Astrocyte (in vitro differentiated cells and primary cell): Measurements from ENCODE around the gene ACTG2. TPM values are rescaled to one million over a fixed set of nuclear protein-coding genes. Genes with fewer than 3 reads are reported as not detected.

ENCODE experiments used
- DNase-seq: peaks from one replicate; pipeline ENCODE4 v3.0.0-alpha.2; 2010; ENCODE audit warnings: low read depth
- FAIRE-seq: peaks from 2 replicates; lab custom pipeline; 2011; peaks lifted over from hg19 to GRCh38; lab: Jason Lieb, UNC
- H2AFZ ChIP-seq: 2 replicates; pipeline ENCODE4 v1.6.0; 2012; ENCODE audit warnings: low read depth, low read length, inconsistent platforms
- H3K27ac ChIP-seq: 2 replicates; pipeline ENCODE4 v1.5.1; 2011; ENCODE audit warnings: low read depth, low read length, inconsistent platforms
- H3K27me3 ChIP-seq: 2 replicates; pipeline ENCODE4 v1.6.0; 2011; ENCODE audit warnings: low read length, inconsistent platforms; ENCODE audit not compliant: insufficient read depth
- H3K36me3 ChIP-seq: 2 replicates; pipeline ENCODE4 v1.5.1; 2011; ENCODE audit warnings: low read length, inconsistent platforms; ENCODE audit not compliant: insufficient read depth
- H3K4me1 ChIP-seq: 2 replicates; pipeline ENCODE4 v1.5.1; 2011; ENCODE audit warnings: low read length, inconsistent platforms; ENCODE audit not compliant: insufficient read depth
- H3K4me2 ChIP-seq: 2 replicates; pipeline ENCODE4 v1.6.0; 2012; ENCODE audit warnings: low read length, inconsistent platforms
- H3K4me3 ChIP-seq: 2 replicates; pipeline ENCODE4 v1.5.1; 2011; ENCODE audit warnings: low read depth, mild to moderate bottlenecking, low read length, inconsistent platforms; ENCODE audit not compliant: insufficient read depth
- H3K79me2 ChIP-seq: 2 replicates; pipeline ENCODE4 v1.6.0; 2012; ENCODE audit warnings: mild to moderate bottlenecking, low read length, inconsistent platforms; ENCODE audit not compliant: insufficient read depth
- H3K9ac ChIP-seq: 2 replicates; pipeline ENCODE4 v1.6.0; 2012; ENCODE audit warnings: mild to moderate bottlenecking, low read length, inconsistent platforms
- H3K9me3 ChIP-seq: 2 replicates; pipeline ENCODE4 v1.5.1; 2012; ENCODE audit warnings: low read depth, mild to moderate bottlenecking, low read length, inconsistent platforms; ENCODE audit not compliant: insufficient read depth
- H4K20me1 ChIP-seq: 2 replicates; pipeline ENCODE4 v1.6.0; 2012; ENCODE audit warnings: low read length, inconsistent platforms; ENCODE audit not compliant: insufficient read depth
- H3K27ac Mint-ChIP-seq: one replicate; pipeline ENCODE4 v1.8.0; 2021; ENCODE audit warnings: mild to moderate bottlenecking, mixed read lengths; ENCODE audit not compliant: unreplicated experiment
- H3K27me3 Mint-ChIP-seq: one replicate; pipeline ENCODE4 v1.8.0; 2021; ENCODE audit warnings: low read depth, mixed read lengths; ENCODE audit not compliant: unreplicated experiment
- H3K36me3 Mint-ChIP-seq: one replicate; pipeline ENCODE4 v1.8.0; 2021; ENCODE audit warnings: low read depth, mixed read lengths; ENCODE audit not compliant: unreplicated experiment
- H3K4me1 Mint-ChIP-seq: one replicate; pipeline ENCODE4 v1.8.0; 2021; ENCODE audit warnings: low read depth, mixed read lengths; ENCODE audit not compliant: unreplicated experiment
- H3K4me3 Mint-ChIP-seq: one replicate; pipeline ENCODE4 v1.8.0; 2021; ENCODE audit warnings: mild to moderate bottlenecking, moderate library complexity, mixed read lengths; ENCODE audit not compliant: unreplicated experiment
- H3K9me3 Mint-ChIP-seq: one replicate; pipeline ENCODE4 v1.8.0; 2021; ENCODE audit warnings: mild to moderate bottlenecking, mixed read lengths; ENCODE audit not compliant: unreplicated experiment
- CTCF ChIP-seq: IDR thresholded peaks from 2 replicates; pipeline ENCODE4 v1.5.1; 2011; ENCODE audit warnings: low read depth, mild to moderate bottlenecking, inconsistent platforms, low read length, moderate library complexity; ENCODE audit not compliant: insufficient read depth
- EZH2 ChIP-seq: IDR thresholded peaks from 2 replicates; pipeline ENCODE4 v1.6.1; 2012; ENCODE audit warnings: mild to moderate bottlenecking, low read length, inconsistent platforms; ENCODE audit not compliant: insufficient read depth
- total RNA-seq: library from RNA; stranded (reverse); gene quantifications from 2 replicates; pipeline ENCODE4 v1.2.1, GENCODE V29; 2021

ACTG2 gene
- total RNA-seq, 1 donor from 2014 or later = 298 TPM

- peaks cover 6% of the 10 kb centered on the region for H3K36me3 ChIP-seq
- Mint-ChIP-seq H3K27me3 (no peaks in the 10 kb centered on the region), H3K4me3 (peak overlapping the region; percentile 50), H3K9me3 (no peaks in the 10 kb centered on the region), H3K4me1 (peaks cover 3% of the 10 kb centered on the region), H3K27ac (no peak overlapping the region), H3K36me3 (peaks cover 7% of the 10 kb centered on the region)
- DNase-seq = peak; percentile 52
- no peak overlapping the region for H3K4me2 ChIP-seq
- no peak overlapping the region for H3K4me3 ChIP-seq
- TF ChIP-seq CTCF (no peak), EZH2 (no peak)
- H3K27me3 ChIP-seq = peaks cover 4% of the 10 kb centered on the region
- peaks cover 6% of the 10 kb centered on the region for H3K4me1 ChIP-seq
- no peaks in the 10 kb centered on the region for H3K9me3 ChIP-seq
- H3K27ac ChIP-seq = no peak overlapping the region
- no peak for FAIRE-seq
- H4K20me1 ChIP-seq = peaks cover 21% of the 10 kb centered on the region
- H2AFZ ChIP-seq = no peak overlapping the region
- H3K9ac ChIP-seq = no peak overlapping the region
- H3K79me2 ChIP-seq = no peaks in the 10 kb centered on the region
These were observed 16.2 kb downstream of the ACTG2 start for GRCh38 chr2:73908689-73909652.

- no peak overlapping the region for H2AFZ ChIP-seq
- no peak overlapping the region for H3K27ac ChIP-seq
- DNase-seq = no peak
- H3K9ac ChIP-seq = no peak overlapping the region
- peaks cover 21% of the 10 kb centered on the region for H4K20me1 ChIP-seq
- FAIRE-seq = no peak
- H3K36me3 Mint-ChIP-seq = peaks cover 11% of the 10 kb centered on the region
- H3K4me3 Mint-ChIP-seq = no peak overlapping the region
- no peak for TF ChIP-seq CTCF
- TF ChIP-seq EZH2 = no peak
- no peaks in the 10 kb centered on the region for H3K79me2 ChIP-seq
- peaks cover 4% of the 10 kb centered on the region for H3K27me3 ChIP-seq
- H3K4me2 ChIP-seq = no peak overlapping the region
- no peaks in the 10 kb centered on the region for H3K9me3 Mint-ChIP-seq
- peaks cover 6% of the 10 kb centered on the region for H3K36me3 ChIP-seq
- peaks cover 6% of the 10 kb centered on the region for H3K4me1 ChIP-seq
- no peak overlapping the region for H3K27ac Mint-ChIP-seq
- H3K9me3 ChIP-seq = no peaks in the 10 kb centered on the region
- peaks cover 2% of the 10 kb centered on the region for H3K27me3 Mint-ChIP-seq
- peaks cover 3% of the 10 kb centered on the region for H3K4me1 Mint-ChIP-seq
- H3K4me3 ChIP-seq = no peak overlapping the region
These were observed 18.2 kb downstream of the ACTG2 start for GRCh38 chr2:73910873-73911547.
